A549 (cell line): ENCODE data around the gene TRAPPC2L.

Experiments used
- CTCF ChIP-seq: fragments of >200 bp; sonication (Bioruptor Twin); formaldehyde crosslinking; IDR thresholded peaks from 3 replicates; pipeline ENCODE4 v1.5.1; 2016
- EP300 ChIP-seq, 2 experiments: fragments of >200 bp; sonication (Bioruptor Twin); formaldehyde crosslinking; IDR thresholded peaks; 2 replicates in 1 of 2; 3 replicates in 1 of 2; pipeline ENCODE4 v1.6.1; 2016 to 2017
- FOSL2 ChIP-seq, 2 experiments: fragments of 450-650 bp in 1 of 2; fragments of >200 bp in 1 of 2; sonication (Bioruptor Twin) in 1 of 2; formaldehyde crosslinking; IDR thresholded peaks; 2 replicates each; pipeline versions ENCODE4 v1.5.0 to v1.6.1; 2016 to 2020; ENCODE audit warnings: mild to moderate bottlenecking in 1 of 2, moderate library complexity in 1 of 2
- GATA3 ChIP-seq: IDR thresholded peaks from 2 replicates; pipeline ENCODE4 v1.6.1; 2012; ENCODE audit warnings: borderline replicate concordance
- JUNB ChIP-seq: fragments of >200 bp; sonication (Bioruptor Twin); formaldehyde crosslinking; IDR thresholded peaks from 2 replicates; pipeline ENCODE4 v1.6.1; 2016
- MAFK ChIP-seq: fragments of 450-650 bp; IDR thresholded peaks from 2 replicates; pipeline ENCODE4 v1.6.1; 2014; ENCODE audit not compliant: partially characterized antibody
- MAX ChIP-seq: IDR thresholded peaks from 2 replicates; pipeline ENCODE4 v1.6.1; 2012
- NFE2L2 ChIP-seq: fragments of 150-350 bp; conservative IDR thresholded peaks from 2 replicates; pipeline ENCODE4 v1.6.1; 2014; ENCODE audit warnings: low read length
- NR3C1 ChIP-seq: fragments of >200 bp; sonication (Bioruptor Twin); formaldehyde crosslinking; IDR thresholded peaks from 3 replicates; pipeline ENCODE4 v1.6.1; 2017
- POLR2A ChIP-seq: IDR thresholded peaks from 2 replicates; pipeline ENCODE4 v1.6.1; 2012; ENCODE audit warnings: mild to moderate bottlenecking, low read length
- RAD21 ChIP-seq, 2 experiments: fragments of >200 bp in 1 of 2; sonication (Bioruptor Twin) in 1 of 2; formaldehyde crosslinking in 1 of 2; IDR thresholded peaks in 1 of 2; conservative IDR thresholded peaks in 1 of 2; 2 replicates in 1 of 2; 3 replicates in 1 of 2; pipeline ENCODE4 v1.6.1; 2012 to 2018; ENCODE audit warnings: inconsistent platforms in 1 of 2
- REST ChIP-seq: fragments of 200-600 bp; sonication (generic); IDR thresholded peaks from 2 replicates; pipeline ENCODE4 v1.6.1; 2016; ENCODE audit warnings: antibody characterized with exemption, mild to moderate bottlenecking, moderate library complexity
- RFX5 ChIP-seq: fragments of 450-650 bp; IDR thresholded peaks from 2 replicates; pipeline ENCODE4 v1.7.1; 2014; ENCODE audit warnings: antibody characterized with exemption, mild to moderate bottlenecking, moderate library complexity
- ZFP36 ChIP-seq: fragments of 450-650 bp; IDR thresholded peaks from 2 replicates; pipeline ENCODE4 v1.6.1; 2014; ENCODE audit warnings: borderline replicate concordance; ENCODE audit not compliant: partially characterized antibody

- TF ChIP-seq CTCF, result no peak
- no peak for TF ChIP-seq RFX5
- no peak for TF ChIP-seq NFE2L2
- no peak for TF ChIP-seq EP300 (IDR thresholded peaks at IDR 0.05)
- no peak for TF ChIP-seq FOSL2 (IDR thresholded peaks at IDR 0.05)
- TF ChIP-seq FOSL2 (CRISPR knock-in tag; IDR thresholded peaks at IDR 0.05), result no peak
- no peak for TF ChIP-seq MAX
- no peak for TF ChIP-seq MAFK
- TF ChIP-seq POLR2A, result no peak
- no peak for TF ChIP-seq REST
- TF ChIP-seq GATA3, result no peak
- TF ChIP-seq JUNB, result no peak
- no peak for TF ChIP-seq RAD21 (conservative IDR thresholded peaks at IDR 0.05 in 1 of 2, IDR thresholded peaks at IDR 0.05 in 1 of 2)
- TF ChIP-seq ZFP36, result no peak
- no peak for TF ChIP-seq NR3C1
Observed at GRCh38 chr16:88840600-88841215, 16.2 kb upstream of the TRAPPC2L start.
